Measurements from ENCODE around the gene THBS2. TPM values are rescaled to one million over a fixed set of nuclear protein-coding genes. Genes with fewer than 3 reads are reported as not detected.

THBS2 gene
- total RNA-seq, 1 donor from 2014 or later, result 86.4 TPM

DNA sequence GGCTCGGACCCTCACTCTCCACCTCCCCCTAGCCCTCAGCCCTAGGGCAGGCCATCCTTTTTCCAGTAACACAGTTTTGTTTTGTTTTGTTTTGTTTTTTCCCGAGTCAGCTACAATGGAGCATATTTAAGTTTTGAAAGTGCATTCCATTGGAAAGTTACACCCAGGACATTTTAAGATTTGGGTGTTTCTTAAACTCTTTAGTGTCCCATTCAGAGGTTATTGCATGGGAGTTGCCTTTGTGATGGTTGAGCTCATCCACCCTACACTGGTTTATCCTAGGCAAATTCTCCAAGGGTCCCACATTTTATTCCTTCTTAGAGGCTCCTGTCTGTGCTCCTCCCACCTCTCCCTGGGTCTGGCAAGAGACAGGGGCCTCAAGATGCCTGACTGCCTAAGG, 58.9 kb downstream of the THBS2 start:
- Histone ChIP-seq H3K4me3 (no peak overlapping the region), H3K9me3 (no peaks in the 10 kb centered on the region), H3K36me3 (no peaks in the 10 kb centered on the region), H3K27ac (peak overlapping the region; percentile 36), H3K4me1 (peaks cover 22% of the 10 kb centered on the region), H3K27me3 (no peaks in the 10 kb centered on the region)
- DNase-seq (ENCODE audit: extremely low spot score in 2 of 2), result peak in 1 of 2 donors; percentile 42
- intact Hi-C loops (cut with DNase I), result no loop called here
- no peak for TF ChIP-seq POLR2AphosphoS5 (IDR thresholded peaks at IDR 0.05; ENCODE audit: insufficient read depth in 1 of 2, low read depth in 1 of 2)
- TF ChIP-seq CTCF (IDR thresholded peaks at IDR 0.05), result no peak
- no peak for TF ChIP-seq POLR2A (IDR thresholded peaks at IDR 0.05)

- intact Hi-C loops (cut with DNase I), result no loop called here
- no peak overlapping the region for H3K4me3 ChIP-seq
- H3K27me3 ChIP-seq, result no peaks in the 10 kb centered on the region
- no peaks in the 10 kb centered on the region for H3K36me3 ChIP-seq
- peaks cover 28% of the 10 kb centered on the region for H3K4me1 ChIP-seq
- no peaks in the 10 kb centered on the region for H3K9me3 ChIP-seq
- TF ChIP-seq CTCF (IDR thresholded peaks at IDR 0.05), result no peak
- no peak for TF ChIP-seq POLR2AphosphoS5 (IDR thresholded peaks at IDR 0.05; ENCODE audit: insufficient read depth in 1 of 2, low read depth in 1 of 2)
- no peak for TF ChIP-seq POLR2A (IDR thresholded peaks at IDR 0.05)
- peak in 1 of 2 donors; percentile 83 for DNase-seq (ENCODE audit: extremely low spot score in 2 of 2)
- peak overlapping the region; percentile 81 for H3K27ac ChIP-seq
Observed at GRCh38 chr6:169190970-169191369, 62.7 kb downstream of the THBS2 start.

GRCh38 chr6:169190144-169190584, 63.5 kb downstream of the THBS2 start:
- DNase-seq (ENCODE audit: extremely low spot score in 2 of 2), result peak in 1 of 2 donors; percentile 93

DNA sequence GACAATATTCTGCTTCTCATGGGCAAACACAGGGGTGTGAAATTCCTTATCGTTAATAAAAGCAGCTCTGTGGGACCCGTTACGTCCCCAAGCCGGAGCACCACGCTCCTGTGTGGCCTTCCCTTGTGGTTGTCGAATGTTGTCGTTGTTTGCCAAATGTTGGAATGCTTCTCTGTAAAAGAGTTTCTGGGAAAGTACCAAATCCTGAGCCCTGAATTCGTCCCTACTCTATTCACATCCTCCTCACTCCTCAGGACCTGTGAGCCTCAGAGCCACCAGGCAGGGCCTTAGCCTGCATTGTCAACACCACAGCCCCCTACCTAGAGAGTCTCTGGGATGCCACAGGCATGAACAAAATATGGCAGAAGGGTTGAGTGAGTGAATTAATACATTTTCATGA, 64.0 kb downstream of the THBS2 start:
- no peak overlapping the region for H3K4me3 ChIP-seq
- H3K36me3 ChIP-seq, result no peaks in the 10 kb centered on the region
- no peaks in the 10 kb centered on the region for H3K27me3 ChIP-seq
- intact Hi-C loops (cut with DNase I), result no loop called here
- no peak for TF ChIP-seq POLR2A (IDR thresholded peaks at IDR 0.05)
- no peak for TF ChIP-seq CTCF (IDR thresholded peaks at IDR 0.05)
- TF ChIP-seq POLR2AphosphoS5 (IDR thresholded peaks at IDR 0.05; ENCODE audit: insufficient read depth in 1 of 2, low read depth in 1 of 2), result no peak
- H3K27ac ChIP-seq, result peak overlapping the region; percentile 81
- DNase-seq (ENCODE audit: extremely low spot score in 2 of 2), result peak in 1 of 2 donors; percentile 88
- H3K4me1 ChIP-seq, result peaks cover 21% of the 10 kb centered on the region
- no peaks in the 10 kb centered on the region for H3K9me3 ChIP-seq

More at GRCh38 chr6:169190144-169190584, 63.5 kb downstream of the THBS2 start:
- no peaks in the 10 kb centered on the region for H3K27me3 ChIP-seq
- H3K9me3 ChIP-seq, result no peaks in the 10 kb centered on the region
- peak overlapping the region; percentile 81 for H3K27ac ChIP-seq
- H3K36me3 ChIP-seq, result no peaks in the 10 kb centered on the region
- intact Hi-C loops (cut with DNase I), result no loop called here
- TF ChIP-seq POLR2A (IDR thresholded peaks at IDR 0.05) (no peak), POLR2AphosphoS5 (IDR thresholded peaks at IDR 0.05; ENCODE audit: insufficient read depth in 1 of 2, low read depth in 1 of 2) (peak; percentile 74 to 81)
- H3K4me1 ChIP-seq, result peaks cover 25% of the 10 kb centered on the region
- H3K4me3 ChIP-seq, result no peak overlapping the region

GRCh38 chr6:169189182-169189581, 64.5 kb downstream of the THBS2 start:
- peak in 1 of 2 donors; percentile 71 for DNase-seq (ENCODE audit: extremely low spot score in 2 of 2)
- H3K27ac ChIP-seq, result peak overlapping the region; percentile 81
- intact Hi-C loops (cut with DNase I), result no loop called here

More at GRCh38 chr6:169189182-169189581, 64.5 kb downstream of the THBS2 start:
- Histone ChIP-seq H3K27me3 (no peaks in the 10 kb centered on the region), H3K9me3 (no peaks in the 10 kb centered on the region), H3K4me1 (peaks cover 17% of the 10 kb centered on the region), H3K4me3 (no peak overlapping the region), H3K36me3 (no peaks in the 10 kb centered on the region)
- TF ChIP-seq CTCF (IDR thresholded peaks at IDR 0.05) (no peak), POLR2AphosphoS5 (IDR thresholded peaks at IDR 0.05; ENCODE audit: insufficient read depth in 1 of 2, low read depth in 1 of 2) (no peak), POLR2A (IDR thresholded peaks at IDR 0.05) (no peak)

Measured in vagina (tissue), 2 donors.